Caco-2 (cell line): ENCODE results near the gene CKAP2. TPM values are rescaled to one million over a fixed set of nuclear protein-coding genes. Genes with fewer than 3 reads are reported as not detected.
"Not testable (repeated sequence)": the region's sequence is repeated elsewhere in the genome, so short reads cannot be mapped to it uniquely, and the experiment has no call there.

ENCODE experiments used
- BruUV-seq: library from RNA; stranded (reverse); fragments of 400-500 nt; replicated peaks from 2 replicates; lab custom pipeline; 2021; lab: Mats Ljungman, UMichigan
- CTCF ChIA-PET: fragments of 300-600 bp; sonication (Branson Sonifier 250); formaldehyde crosslinking; loops from one replicate; lab custom pipeline; 2022; ENCODE audit warnings: antibody characterized with exemption; lab: Charles Lee
- POLR2A ChIA-PET: fragments of 300-600 bp; sonication (Branson Sonifier 250); formaldehyde crosslinking; loops from one replicate; lab custom pipeline; 2022; ENCODE audit warnings: antibody characterized with exemption; lab: Charles Lee
- DNase-seq, 2 experiments: peaks; one replicate each; pipeline versions ENCODE4 v3.0.0 to v3.0.0-alpha.2; 2020 to 2022
- H3K27me3 ChIP-seq: replicated peaks from 2 replicates; pipeline ENCODE4 v1.6.0; 2011; ENCODE audit warnings: low read length; ENCODE audit not compliant: control insufficient read depth, insufficient read depth
- H3K36me3 ChIP-seq: 2 replicates; pipeline ENCODE4 v1.5.1; 2011; ENCODE audit warnings: low read length; ENCODE audit not compliant: control insufficient read depth, insufficient read depth
- H3K4me1 ChIP-seq: fragments of 250-450 bp; sonication (Bioruptor Pico); 2 replicates; pipeline ENCODE4 v1.5.1; 2020; ENCODE audit warnings: mild to moderate bottlenecking
- H3K4me3 ChIP-seq: 2 replicates; pipeline ENCODE4 v1.5.1; 2011; ENCODE audit warnings: low read depth, mild to moderate bottlenecking, control low read depth, low read length
- H3K9me3 ChIP-seq: fragments of 250-450 bp; sonication (Bioruptor Pico); 2 replicates; pipeline ENCODE4 v1.5.1; 2020; ENCODE audit warnings: mild to moderate bottlenecking, moderate library complexity
- H3K27ac Mint-ChIP-seq: one replicate; pipeline ENCODE4 v1.8.0; 2022; ENCODE audit warnings: mixed read lengths; ENCODE audit not compliant: unreplicated experiment
- H3K27me3 Mint-ChIP-seq: one replicate; pipeline ENCODE4 v1.8.0; 2022; ENCODE audit warnings: mixed read lengths; ENCODE audit not compliant: insufficient read depth, unreplicated experiment
- H3K36me3 Mint-ChIP-seq: one replicate; pipeline ENCODE4 v1.8.0; 2022; ENCODE audit warnings: mild to moderate bottlenecking, mixed read lengths; ENCODE audit not compliant: insufficient read depth, unreplicated experiment
- H3K4me1 Mint-ChIP-seq: one replicate; pipeline ENCODE4 v1.8.0; 2022; ENCODE audit warnings: low read depth, mixed read lengths; ENCODE audit not compliant: unreplicated experiment
- H3K4me3 Mint-ChIP-seq: one replicate; pipeline ENCODE4 v1.8.0; 2022; ENCODE audit warnings: mild to moderate bottlenecking, moderate library complexity, mixed read lengths; ENCODE audit not compliant: unreplicated experiment
- H3K9me3 Mint-ChIP-seq: one replicate; pipeline ENCODE4 v1.8.0; 2022; ENCODE audit warnings: mixed read lengths; ENCODE audit not compliant: unreplicated experiment
- intact Hi-C: fragments of 100-400 bp; cut with micrococcal nuclease; formaldehyde crosslinking; loops from one replicate; pipeline ENCODE4 v1.10.0; 2022; ENCODE audit not compliant: unreplicated experiment
- total RNA-seq: library from RNA; stranded (reverse); gene quantifications from 2 replicates; pipeline ENCODE4 v1.2.3, GENCODE V29; 2022

CKAP2 gene
- total RNA-seq, 1 experiment from 2014 or later = 68.9 TPM

DNA sequence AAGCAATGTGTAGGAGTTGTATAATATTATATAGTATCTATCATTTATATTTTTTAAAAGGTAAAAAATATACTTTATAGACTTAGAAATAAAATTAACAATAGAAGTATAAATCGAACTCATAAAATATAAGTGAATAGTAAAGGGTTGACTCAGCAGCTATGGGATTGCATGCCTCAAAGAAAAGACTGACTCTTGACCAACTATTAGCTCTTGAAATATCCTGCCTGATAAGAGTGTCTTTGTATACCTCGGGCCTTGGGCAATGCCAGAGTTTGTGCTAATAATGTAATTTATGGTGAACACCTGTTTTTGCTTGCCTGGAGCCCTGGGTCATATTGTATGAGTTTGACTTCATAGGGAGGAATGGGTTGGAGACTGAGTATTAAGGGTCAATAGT is 31.8 kb downstream of the CKAP2 start:
- H3K4me1 ChIP-seq, H3K4me1 Mint-ChIP-seq, H3K27me3 Mint-ChIP-seq, BruUV-seq, H3K36me3 ChIP-seq, DNase-seq, H3K36me3 Mint-ChIP-seq, H3K4me3 ChIP-seq, H3K27ac Mint-ChIP-seq, H3K9me3 Mint-ChIP-seq, CTCF ChIA-PET, POLR2A ChIA-PET, intact Hi-C loops, H3K9me3 ChIP-seq, H3K4me3 Mint-ChIP-seq, H3K27me3 ChIP-seq: not testable (repeated sequence)

DNA sequence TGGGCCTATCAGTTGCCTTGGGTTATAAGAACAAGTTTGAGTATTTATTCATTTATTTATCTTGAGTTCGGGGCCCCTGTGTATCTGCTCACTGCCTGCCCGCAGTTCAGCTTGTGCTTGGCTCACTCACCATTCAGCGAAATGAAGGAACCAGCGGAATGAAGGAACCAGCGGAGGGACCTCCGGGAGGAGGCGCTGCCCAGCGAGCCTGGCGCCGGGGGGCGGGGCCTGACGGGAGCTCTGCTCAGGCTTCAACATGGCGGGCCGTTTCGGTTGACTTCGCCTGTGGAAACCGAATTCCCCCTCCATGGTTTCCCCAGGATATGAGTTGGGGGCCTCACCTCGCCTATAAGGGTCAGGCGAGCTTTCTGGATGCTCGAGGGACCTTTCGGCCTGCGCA is 33.5 kb downstream of the CKAP2 start:
- H3K36me3 Mint-ChIP-seq, BruUV-seq, H3K4me3 ChIP-seq, H3K4me1 Mint-ChIP-seq, H3K4me3 Mint-ChIP-seq, H3K27me3 Mint-ChIP-seq, H3K27me3 ChIP-seq, H3K4me1 ChIP-seq, DNase-seq, H3K27ac Mint-ChIP-seq, H3K36me3 ChIP-seq, H3K9me3 ChIP-seq, intact Hi-C loops, H3K9me3 Mint-ChIP-seq, POLR2A ChIA-PET, CTCF ChIA-PET: not testable (repeated sequence)

DNA sequence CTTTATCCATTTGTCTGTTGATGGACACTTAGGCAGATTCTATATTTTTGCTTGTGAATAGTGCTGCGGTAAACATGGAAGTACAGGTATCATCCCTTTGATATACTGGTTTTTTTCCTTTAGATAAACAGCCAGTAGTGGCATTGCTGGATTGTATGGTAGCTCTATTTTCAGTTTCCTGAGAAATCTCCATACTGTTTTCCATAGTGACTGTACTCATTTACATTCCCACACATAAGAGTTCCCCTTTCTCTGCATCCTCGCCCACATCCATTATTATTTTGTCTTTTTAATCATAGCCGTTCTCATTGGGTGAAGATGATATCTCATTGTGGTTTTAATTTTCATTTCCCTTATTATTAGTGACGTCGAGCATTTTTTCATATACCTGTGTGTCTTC is 35.7 kb downstream of the CKAP2 start:
- H3K4me3 Mint-ChIP-seq, H3K4me1 ChIP-seq, DNase-seq, H3K27me3 Mint-ChIP-seq, H3K4me3 ChIP-seq, intact Hi-C loops, BruUV-seq, H3K9me3 Mint-ChIP-seq, H3K9me3 ChIP-seq, H3K4me1 Mint-ChIP-seq, CTCF ChIA-PET, H3K27ac Mint-ChIP-seq, H3K27me3 ChIP-seq, H3K36me3 Mint-ChIP-seq, H3K36me3 ChIP-seq, POLR2A ChIA-PET: not testable (repeated sequence)

DNA sequence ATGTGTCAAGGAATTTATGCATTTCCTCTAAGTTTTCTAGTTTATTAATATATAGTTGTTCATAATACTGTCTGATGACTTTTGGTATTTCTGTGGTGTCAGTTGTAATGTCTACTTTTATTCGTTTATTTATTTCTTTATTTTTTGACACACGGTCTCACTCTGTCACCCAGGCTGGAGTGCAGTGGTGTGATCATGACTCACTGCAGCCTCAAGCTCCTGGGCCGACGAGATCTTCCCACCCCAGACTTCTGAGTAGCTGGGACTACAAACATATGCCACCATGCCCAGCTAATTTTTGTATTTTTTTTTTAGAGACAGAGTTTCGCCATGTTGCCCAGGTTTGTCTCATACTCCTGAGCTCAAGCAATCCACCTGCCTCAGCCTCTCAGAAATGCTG is 39.0 kb downstream of the CKAP2 start:
- POLR2A ChIA-PET, H3K4me3 Mint-ChIP-seq, H3K27me3 Mint-ChIP-seq, H3K9me3 ChIP-seq, intact Hi-C loops, H3K36me3 Mint-ChIP-seq, DNase-seq, H3K4me1 ChIP-seq, H3K4me1 Mint-ChIP-seq, H3K36me3 ChIP-seq, BruUV-seq, H3K4me3 ChIP-seq, H3K9me3 Mint-ChIP-seq, H3K27me3 ChIP-seq, CTCF ChIA-PET, H3K27ac Mint-ChIP-seq: not testable (repeated sequence)

DNA sequence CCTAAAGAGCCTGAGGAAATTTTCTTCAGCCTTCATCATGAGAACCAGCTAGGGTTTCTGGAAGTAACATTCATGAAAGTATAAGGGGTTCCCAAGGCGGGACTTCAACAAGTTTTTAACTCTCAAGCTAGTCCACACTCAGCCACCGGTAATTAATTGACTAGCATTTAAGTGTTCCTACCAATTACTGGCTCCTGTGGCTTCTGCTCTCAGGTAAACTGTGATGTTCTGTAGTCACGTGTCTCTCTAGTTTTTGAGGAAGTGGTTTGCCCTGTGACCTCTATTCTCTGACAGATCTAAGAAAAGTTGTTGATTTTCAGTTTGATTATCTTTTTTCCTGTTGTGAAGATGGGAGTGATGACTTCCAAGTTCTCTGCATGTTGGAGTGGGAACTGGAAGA is 42.7 kb downstream of the CKAP2 start:
- intact Hi-C loops, H3K27me3 Mint-ChIP-seq, H3K9me3 Mint-ChIP-seq, H3K9me3 ChIP-seq, H3K4me3 ChIP-seq, H3K36me3 ChIP-seq, H3K4me1 ChIP-seq, POLR2A ChIA-PET, BruUV-seq, H3K27me3 ChIP-seq, H3K4me1 Mint-ChIP-seq, H3K27ac Mint-ChIP-seq, H3K4me3 Mint-ChIP-seq, CTCF ChIA-PET, H3K36me3 Mint-ChIP-seq, DNase-seq: not testable (repeated sequence)

DNA sequence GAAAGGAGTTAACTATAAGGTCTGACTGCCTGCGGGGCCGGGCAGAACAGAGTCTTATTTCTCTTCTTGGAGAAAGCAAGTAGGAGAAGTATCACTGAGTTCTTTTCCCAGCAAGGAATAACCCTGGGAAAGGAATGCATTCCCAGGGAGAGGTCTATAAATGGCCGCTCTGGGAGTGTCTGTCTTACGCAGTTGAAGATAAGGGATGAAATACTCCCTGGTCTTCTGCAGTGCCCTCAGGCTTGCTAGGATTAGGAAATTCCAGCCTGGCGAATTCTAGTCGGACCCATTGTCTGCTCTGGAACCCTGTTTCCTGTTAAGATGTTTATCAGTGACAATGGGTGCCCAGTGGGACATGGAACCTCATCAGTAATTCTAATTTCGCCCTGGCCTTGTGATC is 47.0 kb downstream of the CKAP2 start:
- BruUV-seq = not testable (repeated sequence)

GRCh38 chr13:52505843-52506242 is 50.6 kb downstream of the CKAP2 start:
- H3K4me1 ChIP-seq, intact Hi-C loops, H3K9me3 ChIP-seq, BruUV-seq, CTCF ChIA-PET, H3K36me3 Mint-ChIP-seq, H3K27me3 ChIP-seq, POLR2A ChIA-PET, H3K27ac Mint-ChIP-seq, H3K4me3 ChIP-seq, H3K4me3 Mint-ChIP-seq, H3K36me3 ChIP-seq, DNase-seq, H3K4me1 Mint-ChIP-seq, H3K27me3 Mint-ChIP-seq: not testable (repeated sequence)
- H3K9me3 Mint-ChIP-seq = peaks cover 18% of the 10 kb centered on the region

More for the DNA sequence above, 47.0 kb downstream of the CKAP2 start:
- H3K4me1 Mint-ChIP-seq, H3K4me3 ChIP-seq, H3K27me3 Mint-ChIP-seq, H3K36me3 Mint-ChIP-seq, H3K36me3 ChIP-seq, H3K4me1 ChIP-seq, CTCF ChIA-PET, POLR2A ChIA-PET, H3K9me3 ChIP-seq, intact Hi-C loops, H3K27me3 ChIP-seq, H3K27ac Mint-ChIP-seq, H3K4me3 Mint-ChIP-seq, DNase-seq: not testable (repeated sequence)
- peaks cover 18% of the 10 kb centered on the region for H3K9me3 Mint-ChIP-seq
